Amniotic epithelial cell (primary cell): Measurements from ENCODE around the gene SHROOM3.
"Not testable (repeated sequence)": the region's sequence is repeated elsewhere in the genome, so short reads cannot be mapped to it uniquely, and the experiment has no call there.

Source experiments
- DNase-seq: peaks from one replicate; pipeline ENCODE4 v3.0.0-alpha.2; 2010; ENCODE audit warnings: low read depth

Gene SHROOM3

GRCh38 chr4:76697129-76697803, 262.2 kb downstream of the SHROOM3 start:
- DNase-seq = no peak

DNA sequence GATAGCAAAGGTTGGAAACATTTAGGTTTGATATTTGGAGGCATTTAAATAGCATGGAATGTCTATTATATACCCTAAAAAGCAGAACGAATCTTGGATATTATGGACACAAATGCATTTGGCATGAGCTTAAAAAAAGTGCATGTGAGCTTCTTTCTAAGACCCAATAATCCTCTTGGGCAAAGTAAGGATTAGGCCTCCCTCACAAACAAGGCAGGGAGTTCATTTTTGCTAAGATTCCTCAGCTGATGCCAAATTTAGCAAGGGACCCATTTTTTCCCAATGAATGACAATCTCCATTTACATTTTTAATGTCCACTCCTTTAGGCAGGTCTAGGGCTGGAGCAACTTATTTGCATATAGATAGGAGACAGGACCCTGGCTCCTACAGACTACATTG, 263.1 kb downstream of the SHROOM3 start:
- DNase-seq = no peak

GRCh38 chr4:76699751-76700310, 264.8 kb downstream of the SHROOM3 start:
- DNase-seq = no peak

DNA sequence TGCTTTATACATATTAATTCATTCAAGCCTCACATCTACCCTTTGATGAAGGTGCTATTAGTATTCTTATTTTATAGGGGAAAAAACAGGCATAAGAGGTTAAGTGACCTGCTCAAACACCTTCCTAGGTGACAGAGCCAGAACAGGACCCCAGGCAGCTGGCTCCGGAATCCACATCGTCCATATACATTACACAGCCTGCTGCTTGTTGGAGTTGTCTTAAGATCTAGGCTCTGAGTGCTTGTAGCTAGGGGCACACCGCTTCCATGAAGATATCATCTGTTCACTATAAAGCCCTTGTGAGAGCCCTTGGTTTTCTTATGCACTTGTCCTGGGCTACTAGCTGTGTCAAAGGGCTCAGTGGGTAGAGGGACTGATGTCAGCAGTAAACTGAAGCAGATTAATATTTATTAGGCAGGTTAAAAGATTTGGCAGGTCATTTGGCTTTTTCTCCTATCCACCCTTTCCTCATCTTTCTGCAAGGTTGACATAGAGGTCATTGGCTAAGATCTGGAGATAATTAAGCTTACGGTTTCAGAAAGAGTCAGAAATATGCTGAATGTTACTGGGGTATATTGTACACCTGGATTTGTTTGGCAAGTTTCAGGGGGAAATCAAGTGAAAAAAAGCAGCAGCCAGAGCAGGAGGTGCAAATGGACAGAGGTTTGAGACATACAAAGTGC, 267.6 kb downstream of the SHROOM3 start:
- no peak for DNase-seq

DNA sequence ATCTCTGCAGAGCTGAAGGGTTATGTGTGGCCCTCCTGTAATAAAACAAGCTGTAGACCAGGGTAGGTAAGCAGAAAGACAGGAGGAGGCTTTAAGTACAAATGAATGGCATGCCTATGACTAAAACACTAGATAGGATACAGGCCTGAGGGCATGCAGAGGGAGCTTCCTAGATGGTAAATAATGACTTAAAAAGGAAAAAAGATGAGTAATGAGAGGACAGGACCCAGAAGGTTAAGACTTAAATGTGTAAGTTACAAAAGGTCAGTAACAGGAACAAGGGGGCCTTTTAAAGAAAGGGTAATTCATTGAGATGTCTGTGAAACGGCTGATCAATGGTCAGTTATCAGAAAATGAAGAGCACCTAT, 268.1 kb downstream of the SHROOM3 start:
- no peak for DNase-seq

- no peak for DNase-seq
These were observed 268.6 kb downstream of the SHROOM3 start for GRCh38 chr4:76703676-76704075.

DNA sequence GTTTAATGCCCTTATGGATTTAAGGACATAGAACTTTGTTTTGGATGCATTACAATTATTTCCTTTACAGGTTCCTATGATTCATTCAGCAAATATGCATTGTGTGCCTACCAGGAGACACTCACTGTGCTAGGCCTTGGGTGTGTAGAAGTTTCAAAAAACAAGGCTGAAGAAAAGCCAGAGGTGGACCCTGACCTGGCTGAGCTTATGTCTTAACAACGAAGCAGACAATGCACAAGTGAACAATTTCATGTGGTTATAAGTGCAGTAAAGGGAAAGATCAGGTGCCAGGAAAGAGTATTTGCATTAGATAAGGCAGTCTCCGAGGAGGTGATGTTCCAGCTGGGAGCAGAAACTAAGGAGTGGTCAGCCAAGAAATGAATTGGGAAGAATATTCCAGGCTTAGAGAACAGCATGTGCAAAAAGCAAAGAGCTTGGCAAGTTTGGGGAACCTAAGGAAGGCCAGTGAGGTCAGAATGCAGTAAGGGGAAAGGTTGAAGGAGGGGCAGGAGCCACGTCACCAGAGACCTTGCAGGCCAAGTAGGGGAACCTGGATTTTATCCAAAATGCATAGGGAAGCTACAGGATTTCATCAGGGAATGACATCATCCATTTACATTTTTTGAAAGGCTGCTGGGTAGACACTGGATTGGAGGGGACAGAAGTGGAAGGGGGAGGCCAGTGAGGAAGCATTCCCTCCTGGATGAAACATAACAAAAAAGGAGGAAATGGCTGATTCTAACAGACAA, 269.3 kb downstream of the SHROOM3 start:
- no peak for DNase-seq

- no peak for DNase-seq
These were observed 270.4 kb downstream of the SHROOM3 start for GRCh38 chr4:76705472-76705871.

GRCh38 chr4:76706581-76706980, 271.6 kb downstream of the SHROOM3 start:
- peak; percentile 84 for DNase-seq

DNA sequence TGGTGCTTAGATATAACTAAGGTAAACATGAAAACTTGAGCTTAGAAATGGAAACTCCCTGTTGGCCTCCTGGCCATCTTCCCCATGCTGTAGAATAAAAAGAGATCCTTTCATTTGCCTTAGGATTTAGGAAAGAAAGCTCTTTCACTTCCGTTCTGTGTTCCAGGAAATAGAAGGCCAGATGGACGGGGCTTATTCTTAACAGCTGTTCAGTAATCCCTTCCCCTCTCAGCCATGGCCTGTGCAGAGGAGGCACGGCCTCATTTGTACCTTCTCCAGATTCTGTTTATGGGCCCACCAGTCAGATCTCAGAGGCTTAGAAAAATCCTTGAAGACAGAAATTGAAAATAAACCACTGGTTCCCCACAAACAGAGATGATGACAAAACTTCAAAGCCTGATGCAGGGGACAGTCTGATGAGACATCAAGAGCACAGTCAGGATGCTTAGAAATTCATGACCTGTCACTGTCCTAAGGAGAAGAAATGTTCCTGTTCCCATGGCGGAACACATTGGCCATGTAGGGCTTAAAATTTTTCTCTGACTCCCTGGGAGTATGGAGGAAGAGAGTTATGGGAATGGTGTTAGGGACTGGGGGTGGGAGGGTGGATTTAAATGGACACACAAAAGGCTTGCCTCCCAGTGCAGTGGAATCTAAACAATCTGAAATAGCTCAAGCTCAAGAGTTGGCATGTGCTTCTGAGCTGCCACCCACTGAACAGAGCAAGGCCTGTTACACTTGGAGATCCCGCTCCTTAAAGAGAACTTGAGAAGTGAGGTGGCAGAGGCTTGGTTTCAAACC, 274.1 kb downstream of the SHROOM3 start:
- no peak for DNase-seq

DNA sequence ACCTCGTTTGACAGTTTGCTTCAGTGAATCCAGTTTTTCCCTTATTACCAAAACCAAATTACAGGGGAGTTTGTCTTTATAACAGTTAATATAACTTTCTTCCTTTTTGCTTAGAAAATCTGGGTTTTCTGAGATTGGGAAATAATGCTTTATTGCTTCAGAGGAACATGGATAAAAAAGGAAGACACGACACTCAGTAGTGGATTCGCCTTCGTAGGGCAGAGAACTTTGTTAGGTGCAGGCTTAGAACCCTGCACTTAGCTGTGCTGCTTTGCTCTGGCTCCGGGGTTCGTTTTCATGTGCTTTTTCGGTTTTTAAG, 274.7 kb downstream of the SHROOM3 start:
- no peak for DNase-seq

DNA sequence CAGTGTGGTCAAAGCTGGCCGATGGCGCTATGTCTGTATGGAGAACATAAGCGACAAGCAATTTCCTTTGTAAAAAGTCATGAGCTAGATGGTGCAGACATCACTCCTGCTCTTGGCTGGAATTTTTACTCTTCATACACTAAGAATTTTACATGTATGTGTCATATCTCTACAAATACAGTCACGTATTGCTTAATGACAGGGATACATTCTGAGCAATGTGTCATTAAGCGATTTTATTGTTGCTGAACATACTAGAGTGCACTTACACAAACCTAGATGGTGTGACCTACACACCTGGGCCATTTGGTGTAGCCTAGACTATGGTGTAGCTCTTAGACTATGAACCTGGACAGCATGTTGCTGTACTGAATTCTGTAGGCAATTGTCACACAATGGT, 277.5 kb downstream of the SHROOM3 start:
- no peak for DNase-seq

GRCh38 chr4:76714226-76714625, 279.2 kb downstream of the SHROOM3 start:
- DNase-seq = no peak

- DNase-seq = no peak
These were observed 281.0 kb downstream of the SHROOM3 start for GRCh38 chr4:76716020-76716419.

- no peak for DNase-seq
These were observed 281.6 kb downstream of the SHROOM3 start for GRCh38 chr4:76716658-76717057.

GRCh38 chr4:76717431-76717830, 282.4 kb downstream of the SHROOM3 start:
- DNase-seq = no peak

DNA sequence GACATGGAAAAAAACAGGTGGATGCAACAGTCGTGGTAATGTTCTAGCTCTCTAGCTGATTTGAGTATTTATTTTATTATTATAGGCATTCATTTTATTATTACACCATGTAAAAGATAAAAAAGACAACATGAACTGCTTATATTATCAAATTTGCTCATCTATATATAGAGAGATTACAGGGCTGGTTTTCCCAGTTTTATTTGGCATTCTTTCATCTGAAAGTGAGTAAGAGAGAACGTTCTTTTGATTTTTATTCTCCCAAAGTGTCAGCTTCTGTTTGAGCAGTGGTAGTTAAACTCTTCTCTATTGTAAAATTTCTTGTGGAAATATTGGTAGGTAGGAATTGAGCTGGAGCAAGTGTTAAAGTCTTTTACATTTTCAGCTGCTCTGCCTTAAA, 283.0 kb downstream of the SHROOM3 start:
- no peak for DNase-seq

GRCh38 chr4:76718831-76719230, 283.8 kb downstream of the SHROOM3 start:
- no peak for DNase-seq

- no peak for DNase-seq
These were observed 285.1 kb downstream of the SHROOM3 start for GRCh38 chr4:76720121-76720520.

DNA sequence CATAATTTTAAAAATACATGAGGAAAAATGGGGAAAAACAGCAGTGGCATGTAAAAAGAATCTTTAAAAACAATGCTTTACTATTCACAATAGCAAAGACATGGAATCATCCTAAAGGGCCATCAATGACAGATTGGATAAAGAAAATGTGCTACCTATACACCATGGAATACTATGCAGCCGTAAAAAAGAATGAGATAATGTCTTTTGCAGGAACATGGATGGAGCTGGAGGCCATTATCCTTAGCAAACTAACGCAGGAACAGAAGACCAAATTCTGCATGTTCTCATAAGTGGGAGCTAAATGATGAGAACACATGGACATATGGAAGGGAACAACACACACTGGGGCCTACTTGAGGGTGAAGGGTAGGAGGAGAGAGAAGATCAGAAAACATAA, 287.1 kb downstream of the SHROOM3 start:
- not testable (repeated sequence) for DNase-seq

DNA sequence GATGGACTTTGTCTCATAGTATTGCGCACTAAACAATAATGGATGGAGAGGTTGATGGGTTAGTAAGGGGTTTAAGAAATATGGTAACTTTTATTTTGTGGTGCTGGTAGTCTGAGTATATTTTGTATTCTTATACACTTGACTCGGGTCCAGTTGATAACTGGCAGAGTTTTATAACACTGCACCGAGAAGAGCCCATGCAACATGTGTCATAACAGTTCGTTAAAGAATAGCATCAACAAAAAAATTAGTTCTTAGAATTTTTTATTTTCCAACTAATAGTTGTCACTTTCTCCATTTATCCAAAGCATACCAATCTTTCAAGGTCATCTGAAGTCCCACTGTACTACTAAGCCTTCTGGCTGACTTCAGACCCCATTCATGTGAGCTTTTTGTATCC, 287.8 kb downstream of the SHROOM3 start:
- no peak for DNase-seq

DNA sequence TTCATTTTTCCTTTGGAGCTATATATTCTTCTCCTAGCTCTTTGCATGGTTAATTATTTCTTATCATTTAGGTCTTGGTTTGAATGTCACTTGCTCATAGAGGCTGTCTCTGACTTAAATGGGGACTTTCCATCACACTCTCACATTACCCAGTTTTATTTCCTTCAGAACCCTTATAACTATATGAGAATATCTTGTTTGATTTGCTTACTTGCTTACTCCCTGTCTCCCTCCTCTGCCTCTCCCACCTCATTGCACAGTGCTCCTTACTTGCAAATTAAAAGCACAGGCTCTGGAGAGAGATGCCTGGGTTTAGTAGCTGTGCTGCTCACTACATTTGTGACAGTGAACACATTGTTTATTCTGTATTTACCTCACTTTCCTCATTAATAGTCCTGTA, 288.3 kb downstream of the SHROOM3 start:
- DNase-seq = peak; percentile 15
